HT1080 (cell line): ENCODE measurements around the gene HIF1A. TPM values are rescaled to one million over a fixed set of nuclear protein-coding genes. Genes with fewer than 3 reads are reported as not detected.
"Not testable (repeated sequence)": the region's sequence is repeated elsewhere in the genome, so short reads cannot be mapped to it uniquely, and the experiment has no call there.

ENCODE experiments used
- DNase-seq: peaks from one replicate; pipeline ENCODE4 v3.0.0-alpha.2; 2015; ENCODE audit warnings: low read depth
- total RNA-seq: library from RNA; depleted of rRNA; stranded (reverse); fragments of >200 nt; shearing (Covaris generic); gene quantifications from 2 replicates; pipeline ENCODE4 v1.2.3, GENCODE V29; 2014

The HIF1A gene
- total RNA-seq, 1 experiment from 2014 or later: 176 TPM

GRCh38 chr14:61746346-61746745 is 51.0 kb downstream of the HIF1A start:
- DNase-seq: not testable (repeated sequence)

- DNase-seq: no peak
Observed at GRCh38 chr14:61746881-61747280, 51.6 kb downstream of the HIF1A start.

GRCh38 chr14:61747342-61747741 is 52.0 kb downstream of the HIF1A start:
- DNase-seq: no peak

GRCh38 chr14:61749264-61749663 is 54.0 kb downstream of the HIF1A start:
- no peak for DNase-seq

GRCh38 chr14:61749867-61750266 is 54.6 kb downstream of the HIF1A start:
- no peak for DNase-seq

- no peak for DNase-seq
Observed at GRCh38 chr14:61750708-61751474, 55.6 kb downstream of the HIF1A start.

GRCh38 chr14:61751475-61751989 is 56.2 kb downstream of the HIF1A start:
- DNase-seq: no peak

GRCh38 chr14:61752626-61753025 is 57.3 kb downstream of the HIF1A start:
- no peak for DNase-seq

- DNase-seq: no peak
Observed at GRCh38 chr14:61753631-61754030, 58.3 kb downstream of the HIF1A start.

- peak; percentile 13 for DNase-seq
Observed at GRCh38 chr14:61754627-61755381, 59.5 kb downstream of the HIF1A start.

GRCh38 chr14:61755382-61755742 is 60.0 kb downstream of the HIF1A start:
- not testable (repeated sequence) for DNase-seq

GRCh38 chr14:61756135-61756534 is 60.8 kb downstream of the HIF1A start:
- DNase-seq: no peak

- DNase-seq: no peak
Observed at GRCh38 chr14:61759878-61760277, 64.6 kb downstream of the HIF1A start.

- DNase-seq: no peak
Observed at GRCh38 chr14:61761557-61761956, 66.2 kb downstream of the HIF1A start.

- DNase-seq: peak; percentile 95
Observed at GRCh38 chr14:61761959-61762786, 66.9 kb downstream of the HIF1A start, which contains the start of gene SNAPC1. SNAPC1 (plus strand) TSS chr14:61762420; CDS start chr14:61762461, 41 bp downstream.

- no peak for DNase-seq
Observed at GRCh38 chr14:61764342-61765122, 69.2 kb downstream of the HIF1A start.

- DNase-seq: no peak
Observed at GRCh38 chr14:61765225-61765943, 70.1 kb downstream of the HIF1A start.

- DNase-seq: no peak
Observed at GRCh38 chr14:61766151-61766550, 70.8 kb downstream of the HIF1A start.

GRCh38 chr14:61768240-61768639 is 72.9 kb downstream of the HIF1A start:
- no peak for DNase-seq

GRCh38 chr14:61769893-61770292 is 74.6 kb downstream of the HIF1A start:
- DNase-seq: no peak
